Cardiac muscle cell (in vitro differentiated cells and primary cell): ENCODE measurements around the gene ZNF638. TPM values are rescaled to one million over a fixed set of nuclear protein-coding genes. Genes with fewer than 3 reads are reported as not detected.

Experiments used
- DNase-seq, 2 donors: peaks; one replicate each; pipeline versions ENCODE4 v3.0.0 to v3.0.0-alpha.2; 2010 to 2017; ENCODE audit warnings: low read depth in 1 of 2, low spot score in 1 of 2
- H3K27ac ChIP-seq: fragments of 200-600 bp; sonication (generic); 2 replicates; pipeline ENCODE4 v1.5.1; 2016
- H3K27me3 ChIP-seq: fragments of 200-600 bp; sonication (generic); 2 replicates; pipeline ENCODE4 v1.6.0; 2016; ENCODE audit warnings: control low read depth
- H3K36me3 ChIP-seq: fragments of 200-600 bp; sonication (generic); 2 replicates; pipeline ENCODE4 v1.5.1; 2016; ENCODE audit warnings: control low read depth
- H3K4me1 ChIP-seq: fragments of 200-600 bp; sonication (generic); 2 replicates; pipeline ENCODE4 v1.8.1; 2017; ENCODE audit warnings: low read depth, mild to moderate bottlenecking, mixed run types
- H3K4me3 ChIP-seq: fragments of 200-600 bp; sonication (generic); 2 replicates; pipeline ENCODE4 v1.5.1; 2016; ENCODE audit warnings: mild to moderate bottlenecking
- H3K9me3 ChIP-seq: fragments of 200-600 bp; sonication (generic); 2 replicates; pipeline ENCODE4 v1.5.1; 2017; ENCODE audit warnings: low read depth, mild to moderate bottlenecking, control low read depth
- CTCF ChIP-seq: IDR thresholded peaks from 2 replicates; pipeline ENCODE4 v1.5.1; 2012; ENCODE audit warnings: low read depth, mild to moderate bottlenecking, low read length
- polyA plus RNA-seq: library from polyadenylated mRNA; unstranded; fragments of >200 nt; fragmentation: Nextera tagmentation; extraction: Ambion mirVana; gene quantifications from 2 replicates; pipeline ENCODE4 v1.2.1, GENCODE V29; 2016
- total RNA-seq: library from RNA; depleted of rRNA; stranded (reverse); fragments of >200 nt; gene quantifications from 2 replicates; pipeline ENCODE4 v1.2.3, GENCODE V29; 2016

Gene ZNF638
- total and polyA plus RNA-seq, 2 experiments from 2014 or later, result 70.5 to 223 TPM

- no peaks in the 10 kb centered on the region for H3K9me3 ChIP-seq
- H3K27ac ChIP-seq, result no peak overlapping the region
- TF ChIP-seq CTCF, result no peak
- no peaks in the 10 kb centered on the region for H3K36me3 ChIP-seq
- no peak overlapping the region for H3K4me3 ChIP-seq
- peaks cover 11% of the 10 kb centered on the region for H3K4me1 ChIP-seq
- no peaks in the 10 kb centered on the region for H3K27me3 ChIP-seq
- DNase-seq, result no peak
These were observed 10.1 kb downstream of the ZNF638 start for GRCh38 chr2:71341645-71342044.

- DNase-seq, result no peak
- peaks cover 21% of the 10 kb centered on the region for H3K36me3 ChIP-seq
- TF ChIP-seq CTCF, result no peak
- no peak overlapping the region for H3K4me3 ChIP-seq
- H3K4me1 ChIP-seq, result no peaks in the 10 kb centered on the region
- no peaks in the 10 kb centered on the region for H3K9me3 ChIP-seq
- no peak overlapping the region for H3K27ac ChIP-seq
- H3K27me3 ChIP-seq, result no peaks in the 10 kb centered on the region
These were observed 14.5 kb downstream of the ZNF638 start for GRCh38 chr2:71346065-71346464.

GRCh38 chr2:71347517-71347916, 15.9 kb downstream of the ZNF638 start:
- Histone ChIP-seq H3K36me3 (peaks cover 26% of the 10 kb centered on the region), H3K27me3 (no peaks in the 10 kb centered on the region), H3K9me3 (no peaks in the 10 kb centered on the region), H3K4me1 (no peaks in the 10 kb centered on the region), H3K4me3 (no peak overlapping the region), H3K27ac (no peak overlapping the region)
- peak; percentile 50 to 57 for DNase-seq
- no peak for TF ChIP-seq CTCF

GRCh38 chr2:71348302-71348701, 16.7 kb downstream of the ZNF638 start:
- no peaks in the 10 kb centered on the region for H3K4me1 ChIP-seq
- H3K36me3 ChIP-seq, result peaks cover 26% of the 10 kb centered on the region
- H3K27ac ChIP-seq, result no peak overlapping the region
- no peak for TF ChIP-seq CTCF
- no peaks in the 10 kb centered on the region for H3K27me3 ChIP-seq
- H3K4me3 ChIP-seq, result no peak overlapping the region
- H3K9me3 ChIP-seq, result no peaks in the 10 kb centered on the region
- peak; percentile 69 to 73 for DNase-seq

GRCh38 chr2:71353248-71353647, 21.7 kb downstream of the ZNF638 start:
- TF ChIP-seq CTCF, result no peak
- H3K36me3 ChIP-seq, result peaks cover 49% of the 10 kb centered on the region
- H3K4me1 ChIP-seq, result no peaks in the 10 kb centered on the region
- no peak for DNase-seq
- no peak overlapping the region for H3K27ac ChIP-seq
- H3K4me3 ChIP-seq, result no peak overlapping the region
- no peaks in the 10 kb centered on the region for H3K27me3 ChIP-seq
- H3K9me3 ChIP-seq, result no peaks in the 10 kb centered on the region
